Hepatocyte (in vitro differentiated cells): ENCODE measurements around the gene ADAMTS15. TPM values are rescaled to one million over a fixed set of nuclear protein-coding genes. Genes with fewer than 3 reads are reported as not detected.

Source experiments
- DNase-seq: peaks from one replicate; pipeline ENCODE4 v3.0.0-alpha.2; 2016; ENCODE audit warnings: low spot score
- H2AFZ ChIP-seq: fragments of 200-600 bp; sonication (generic); 2 replicates; pipeline ENCODE4 v1.6.0; 2016; ENCODE audit warnings: antibody characterized with exemption, mild to moderate bottlenecking
- H3K27ac ChIP-seq: fragments of 200-600 bp; sonication (generic); 2 replicates; pipeline ENCODE4 v1.5.1; 2016; ENCODE audit warnings: mild to moderate bottlenecking
- H3K27me3 ChIP-seq: fragments of 200-600 bp; sonication (generic); 2 replicates; pipeline ENCODE4 v1.6.1; 2016
- H3K36me3 ChIP-seq: fragments of 200-600 bp; sonication (generic); replicated peaks from 2 replicates; pipeline ENCODE4 v1.5.1; 2016; ENCODE audit warnings: low read depth; ENCODE audit not compliant: insufficient read depth
- H3K4me1 ChIP-seq: fragments of 200-600 bp; sonication (generic); 2 replicates; pipeline ENCODE4 v1.5.1; 2016; ENCODE audit warnings: mild to moderate bottlenecking, moderate library complexity; ENCODE audit not compliant: insufficient read depth
- H3K4me2 ChIP-seq: fragments of 200-600 bp; sonication (generic); 2 replicates; pipeline ENCODE4 v1.6.0; 2016
- H3K4me3 ChIP-seq: fragments of 200-600 bp; sonication (generic); 2 replicates; pipeline ENCODE4 v1.5.1; 2016; ENCODE audit warnings: mild to moderate bottlenecking
- H3K79me2 ChIP-seq: fragments of 200-600 bp; sonication (generic); 2 replicates; pipeline ENCODE4 v1.6.0; 2017; ENCODE audit warnings: mild to moderate bottlenecking
- H3K9me2 ChIP-seq: fragments of 200-600 bp; sonication (generic); replicated peaks from 2 replicates; pipeline ENCODE4 v1.6.0; 2017; ENCODE audit warnings: mild to moderate bottlenecking; ENCODE audit not compliant: insufficient read depth
- H3K9me3 ChIP-seq: fragments of 200-600 bp; sonication (generic); 2 replicates; pipeline ENCODE4 v1.5.1; 2016; ENCODE audit warnings: low read depth, mild to moderate bottlenecking
- H4K20me1 ChIP-seq: fragments of 200-600 bp; sonication (generic); 2 replicates; pipeline ENCODE4 v1.6.0; 2016; ENCODE audit warnings: mild to moderate bottlenecking; ENCODE audit not compliant: insufficient read depth, poor library complexity, severe bottlenecking
- CTCF ChIP-seq: fragments of 200-600 bp; sonication (generic); IDR thresholded peaks from 2 replicates; pipeline ENCODE4 v1.5.1; 2016; ENCODE audit warnings: antibody characterized with exemption, mild to moderate bottlenecking; ENCODE audit not compliant: poor library complexity
- EZH2 ChIP-seq: fragments of 200-600 bp; sonication (generic); IDR thresholded peaks from 2 replicates; pipeline ENCODE4 v1.6.1; 2016; ENCODE audit warnings: antibody characterized with exemption, mild to moderate bottlenecking, borderline replicate concordance
- EZH2phosphoT487 ChIP-seq: fragments of 200-600 bp; sonication (generic); IDR thresholded peaks from one replicate; pipeline ENCODE4 v1.6.1; 2018; ENCODE audit warnings: antibody characterized with exemption, mild to moderate bottlenecking, low read depth, moderate library complexity; ENCODE audit not compliant: unreplicated experiment, severe bottlenecking
- WGBS: methylation state at CpG from one replicate; pipeline ENCODE4 v1.1.6; 2016; ENCODE audit warnings: low lambda C conversion rate; ENCODE audit errors: missing lambda C conversion rate; 5-methylcytosine and 5-hydroxymethylcytosine counted together
- polyA plus RNA-seq: library from polyadenylated mRNA; unstranded; fragments of >200 nt; fragmentation: Nextera tagmentation; extraction: Ambion mirVana; gene quantifications from 2 replicates; pipeline ENCODE4 v1.2.1, GENCODE V29; 2016
- total RNA-seq: library from RNA; depleted of rRNA; stranded (reverse); fragments of >200 nt; gene quantifications from 2 replicates; pipeline ENCODE4 v1.2.3, GENCODE V29; 2014

Gene ADAMTS15
- total and polyA plus RNA-seq, 2 experiments from 2014 or later = 4.5 to 14.6 TPM

- H3K4me3 ChIP-seq = no peak overlapping the region
- H3K27ac ChIP-seq = no peak overlapping the region
- no peaks in the 10 kb centered on the region for H3K9me3 ChIP-seq
- DNase-seq = no peak
- no peaks in the 10 kb centered on the region for H3K36me3 ChIP-seq
- WGBS = 81% methylated on average over 15 of the region's 15 CpGs
- peaks cover 17% of the 10 kb centered on the region for H3K4me1 ChIP-seq
- no peak overlapping the region for H2AFZ ChIP-seq
- peak overlapping the region; percentile 2 for H3K4me2 ChIP-seq
- H3K9me2 ChIP-seq = no peaks in the 10 kb centered on the region
- peaks cover 3% of the 10 kb centered on the region for H3K27me3 ChIP-seq
- H3K79me2 ChIP-seq = peaks cover 17% of the 10 kb centered on the region
- TF ChIP-seq CTCF (no peak), EZH2 (no peak), EZH2phosphoT487 (no peak)
- H4K20me1 ChIP-seq = no peaks in the 10 kb centered on the region
Measured at GRCh38 chr11:130455483-130456127, 7.2 kb downstream of the ADAMTS15 start.

GRCh38 chr11:130456286-130456685 lies 7.8 kb downstream of the ADAMTS15 start:
- WGBS = 82% methylated on average over 3 of the region's 3 CpGs
- no peaks in the 10 kb centered on the region for H3K9me3 ChIP-seq
- no peak for DNase-seq
- no peaks in the 10 kb centered on the region for H3K9me2 ChIP-seq
- peaks cover 12% of the 10 kb centered on the region for H3K79me2 ChIP-seq
- H3K4me3 ChIP-seq = no peak overlapping the region
- peaks cover 14% of the 10 kb centered on the region for H3K4me1 ChIP-seq
- no peaks in the 10 kb centered on the region for H4K20me1 ChIP-seq
- peak overlapping the region; percentile 2 for H3K4me2 ChIP-seq
- H3K36me3 ChIP-seq = no peaks in the 10 kb centered on the region
- H2AFZ ChIP-seq = no peak overlapping the region
- no peaks in the 10 kb centered on the region for H3K27me3 ChIP-seq
- H3K27ac ChIP-seq = no peak overlapping the region
- TF ChIP-seq EZH2phosphoT487 (no peak), CTCF (no peak), EZH2 (no peak)

GRCh38 chr11:130457623-130458409 lies 9.4 kb downstream of the ADAMTS15 start:
- no peak overlapping the region for H2AFZ ChIP-seq
- WGBS = 88% methylated on average over 20 of the region's 20 CpGs
- TF ChIP-seq EZH2phosphoT487 (no peak), EZH2 (no peak)
- H3K27ac ChIP-seq = no peak overlapping the region
- no peak overlapping the region for H3K4me3 ChIP-seq
- H4K20me1 ChIP-seq = no peaks in the 10 kb centered on the region
- no peak overlapping the region for H3K4me2 ChIP-seq
- H3K36me3 ChIP-seq = no peaks in the 10 kb centered on the region
- peaks cover 10% of the 10 kb centered on the region for H3K4me1 ChIP-seq
- H3K9me2 ChIP-seq = no peaks in the 10 kb centered on the region
- peaks cover 12% of the 10 kb centered on the region for H3K79me2 ChIP-seq
- DNase-seq = no peak
- no peaks in the 10 kb centered on the region for H3K27me3 ChIP-seq
- H3K9me3 ChIP-seq = no peaks in the 10 kb centered on the region

GRCh38 chr11:130458410-130458729 lies 9.9 kb downstream of the ADAMTS15 start:
- H2AFZ ChIP-seq = no peak overlapping the region
- H3K9me2 ChIP-seq = no peaks in the 10 kb centered on the region
- no peak overlapping the region for H3K4me3 ChIP-seq
- peaks cover 10% of the 10 kb centered on the region for H3K4me1 ChIP-seq
- H3K4me2 ChIP-seq = no peak overlapping the region
- H4K20me1 ChIP-seq = no peaks in the 10 kb centered on the region
- TF ChIP-seq EZH2 (no peak), EZH2phosphoT487 (no peak)
- no peak overlapping the region for H3K27ac ChIP-seq
- H3K9me3 ChIP-seq = no peaks in the 10 kb centered on the region
- no peaks in the 10 kb centered on the region for H3K27me3 ChIP-seq
- no peaks in the 10 kb centered on the region for H3K36me3 ChIP-seq
- no peak for DNase-seq
- peaks cover 9% of the 10 kb centered on the region for H3K79me2 ChIP-seq
- 79% methylated on average over 4 of the region's 4 CpGs for WGBS
